ENCODE data around the gene SERPINA1.

The SERPINA1 gene

DNA sequence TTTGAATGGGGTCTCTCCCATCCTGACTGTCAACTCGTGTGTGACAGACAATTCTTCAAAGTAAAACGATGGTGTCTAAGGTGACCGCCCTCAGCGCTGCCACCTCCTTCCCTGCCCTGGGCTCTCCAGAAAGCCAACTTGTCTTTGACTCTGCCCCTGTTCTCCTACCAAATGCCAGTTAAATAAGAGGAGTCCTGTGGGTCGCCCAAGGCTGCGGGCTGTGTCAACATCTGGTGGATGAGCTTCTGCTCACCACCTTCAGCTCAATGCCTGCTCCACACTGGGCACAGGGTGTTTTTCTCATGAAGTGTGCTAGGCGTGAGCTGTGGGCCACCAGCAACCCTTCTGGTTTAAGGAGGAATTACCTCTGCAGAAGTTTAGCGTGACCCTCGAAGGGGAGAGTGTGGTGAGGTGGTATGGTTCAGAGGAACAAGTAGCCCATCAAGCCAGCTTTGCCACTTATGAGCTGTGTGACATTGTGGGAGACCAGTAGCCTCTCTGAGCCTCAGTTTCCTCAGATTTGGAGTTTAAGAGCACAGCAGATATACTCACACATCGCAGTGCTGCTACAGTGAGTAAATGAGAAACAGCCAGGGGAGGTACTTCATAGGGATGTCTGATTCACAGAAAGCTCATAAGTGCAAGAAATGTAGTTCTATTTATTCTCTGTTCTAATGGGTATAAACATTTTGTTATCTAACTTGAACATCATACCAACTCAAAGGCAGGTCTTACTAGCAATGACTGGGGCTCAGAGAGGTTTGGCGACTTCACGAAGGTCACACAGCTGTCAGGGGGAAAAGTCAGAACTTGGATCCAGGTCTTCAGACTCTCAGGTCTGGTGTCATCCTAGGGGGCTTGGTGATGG lies 12.1 kb downstream of the SERPINA1 start:
- in situ Hi-C loops (cut with MboI; ENCODE audit: low sequenced_read_pairs, unreplicated experiment), result no loop called here
- DNase-seq (ENCODE audit: low spot score), result no peak
- TF ChIP-seq, protein P1, sequence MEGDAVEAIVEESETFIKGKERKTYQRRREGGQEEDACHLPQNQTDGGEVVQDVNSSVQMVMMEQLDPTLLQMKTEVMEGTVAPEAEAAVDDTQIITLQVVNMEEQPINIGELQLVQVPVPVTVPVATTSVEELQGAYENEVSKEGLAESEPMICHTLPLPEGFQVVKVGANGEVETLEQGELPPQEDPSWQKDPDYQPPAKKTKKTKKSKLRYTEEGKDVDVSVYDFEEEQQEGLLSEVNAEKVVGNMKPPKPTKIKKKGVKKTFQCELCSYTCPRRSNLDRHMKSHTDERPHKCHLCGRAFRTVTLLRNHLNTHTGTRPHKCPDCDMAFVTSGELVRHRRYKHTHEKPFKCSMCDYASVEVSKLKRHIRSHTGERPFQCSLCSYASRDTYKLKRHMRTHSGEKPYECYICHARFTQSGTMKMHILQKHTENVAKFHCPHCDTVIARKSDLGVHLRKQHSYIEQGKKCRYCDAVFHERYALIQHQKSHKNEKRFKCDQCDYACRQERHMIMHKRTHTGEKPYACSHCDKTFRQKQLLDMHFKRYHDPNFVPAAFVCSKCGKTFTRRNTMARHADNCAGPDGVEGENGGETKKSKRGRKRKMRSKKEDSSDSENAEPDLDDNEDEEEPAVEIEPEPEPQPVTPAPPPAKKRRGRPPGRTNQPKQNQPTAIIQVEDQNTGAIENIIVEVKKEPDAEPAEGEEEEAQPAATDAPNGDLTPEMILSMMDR (IDR thresholded peaks at IDR 0.05; ENCODE audit: borderline replicate concordance, control extremely low read depth, extremely low read depth, insufficient read depth, missing control alignments), result no peak

DNA sequence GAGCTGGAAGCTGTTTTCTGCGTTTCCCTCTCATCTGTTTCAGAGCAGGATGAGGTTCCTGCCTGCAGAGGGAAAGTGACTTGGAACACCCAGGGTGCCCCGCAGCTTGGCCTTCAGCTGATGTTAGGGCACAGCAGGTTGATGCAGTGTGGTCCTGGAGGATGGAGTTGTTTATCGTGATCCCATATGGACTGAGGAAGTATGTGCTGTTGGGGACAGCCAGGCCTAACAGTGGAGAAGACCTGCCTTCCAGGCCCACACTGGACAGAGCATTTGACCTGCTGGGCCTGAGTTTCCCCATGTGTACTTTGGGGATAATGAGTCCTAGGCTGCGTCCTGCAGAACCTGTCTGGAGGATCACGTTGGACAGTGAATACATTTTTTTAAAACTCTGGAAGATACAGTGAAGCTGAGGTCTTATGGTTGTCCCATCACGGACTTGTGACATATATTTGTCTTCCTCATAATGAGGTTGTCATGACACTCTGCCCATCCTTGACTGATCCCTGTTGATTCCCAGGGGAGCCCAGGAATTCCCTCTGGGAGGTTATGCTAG lies 12.8 kb downstream of the SERPINA1 start:
- TF ChIP-seq, protein P1 (IDR thresholded peaks at IDR 0.05; ENCODE audit: borderline replicate concordance, control extremely low read depth, extremely low read depth, insufficient read depth, missing control alignments), result no peak
- no peak for DNase-seq (ENCODE audit: low spot score)
- in situ Hi-C loops (cut with MboI; ENCODE audit: low sequenced_read_pairs, unreplicated experiment), result no loop called here

DNA sequence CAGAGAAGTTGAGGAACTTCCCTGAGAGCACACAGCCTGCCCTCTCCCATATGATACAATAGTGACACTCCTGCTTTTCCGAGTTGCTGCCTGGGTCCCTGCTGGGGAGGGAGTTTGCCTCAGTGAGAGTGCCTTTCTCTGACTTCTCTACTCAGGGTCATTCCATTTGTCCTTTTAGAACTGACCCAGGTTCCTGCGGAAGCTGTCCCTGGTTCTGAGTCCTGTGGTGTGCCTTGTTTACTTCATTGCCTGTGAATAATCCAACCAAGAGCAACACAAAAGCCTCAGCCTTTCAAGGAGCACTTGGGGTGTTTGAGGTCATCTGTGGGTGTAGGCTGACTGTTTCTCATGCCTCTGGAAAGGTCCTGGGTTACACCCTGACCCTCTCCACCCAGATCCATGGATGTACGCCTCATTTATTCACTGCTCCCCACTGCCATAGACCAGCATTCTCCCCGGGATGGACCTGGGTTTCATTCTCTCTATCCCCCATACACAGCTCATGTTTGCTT lies 13.6 kb downstream of the SERPINA1 start:
- DNase-seq (ENCODE audit: low spot score), result no peak
- TF ChIP-seq, protein P1 (IDR thresholded peaks at IDR 0.05; ENCODE audit: borderline replicate concordance, control extremely low read depth, extremely low read depth, insufficient read depth, missing control alignments), result no peak
- in situ Hi-C loops (cut with MboI; ENCODE audit: low sequenced_read_pairs, unreplicated experiment), result no loop called here

DNA sequence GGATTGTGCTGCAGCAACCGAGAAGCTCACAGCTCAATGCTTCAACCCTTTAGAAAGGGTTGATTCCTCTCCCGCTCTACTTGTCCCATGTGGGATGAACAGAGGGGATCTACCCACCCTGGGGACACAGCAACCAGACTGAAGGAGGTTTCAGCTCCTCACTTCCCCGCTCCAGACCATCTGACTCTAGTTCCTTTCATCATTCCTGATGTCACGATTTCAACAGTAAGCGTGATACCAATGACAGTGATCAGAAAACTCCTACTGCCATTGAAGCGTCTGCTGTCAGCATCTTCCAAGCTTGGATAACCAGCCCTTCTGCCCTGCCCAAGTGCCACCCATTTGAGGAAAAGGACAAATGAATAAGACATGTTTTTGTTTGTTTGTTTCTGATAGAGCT lies 14.3 kb downstream of the SERPINA1 start:
- DNase-seq (ENCODE audit: low spot score), result no peak
- TF ChIP-seq, protein P1 (IDR thresholded peaks at IDR 0.05; ENCODE audit: borderline replicate concordance, control extremely low read depth, extremely low read depth, insufficient read depth, missing control alignments), result no peak

DNA sequence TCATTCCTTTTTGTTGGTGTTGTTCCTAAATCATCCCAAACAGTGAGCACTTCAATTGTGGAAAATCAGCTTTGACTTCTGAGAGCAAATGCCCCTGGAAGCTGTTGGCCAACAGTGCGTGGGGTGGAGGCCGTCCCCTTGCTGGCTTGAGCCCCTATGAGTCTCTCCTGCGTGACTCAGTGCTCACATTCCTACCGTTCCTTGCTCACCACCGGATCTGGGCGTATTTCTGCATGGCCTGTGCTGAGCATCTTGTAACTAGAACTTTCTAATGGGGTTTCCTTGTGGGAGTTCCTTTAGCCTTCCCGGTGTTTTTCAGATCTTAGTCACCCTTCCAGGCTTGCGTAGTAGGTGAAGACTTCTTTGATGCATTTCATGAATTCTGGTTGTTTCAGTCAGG lies 14.7 kb downstream of the SERPINA1 start:
- TF ChIP-seq, protein P1 (IDR thresholded peaks at IDR 0.05; ENCODE audit: borderline replicate concordance, control extremely low read depth, extremely low read depth, insufficient read depth, missing control alignments), result no peak
- DNase-seq (ENCODE audit: low spot score), result no peak
- in situ Hi-C loops (cut with MboI; ENCODE audit: low sequenced_read_pairs, unreplicated experiment), result no loop called here

More for the DNA sequence above, 14.3 kb downstream of the SERPINA1 start:
- in situ Hi-C loops (cut with MboI; ENCODE audit: low sequenced_read_pairs, unreplicated experiment), result no loop called here

DNA sequence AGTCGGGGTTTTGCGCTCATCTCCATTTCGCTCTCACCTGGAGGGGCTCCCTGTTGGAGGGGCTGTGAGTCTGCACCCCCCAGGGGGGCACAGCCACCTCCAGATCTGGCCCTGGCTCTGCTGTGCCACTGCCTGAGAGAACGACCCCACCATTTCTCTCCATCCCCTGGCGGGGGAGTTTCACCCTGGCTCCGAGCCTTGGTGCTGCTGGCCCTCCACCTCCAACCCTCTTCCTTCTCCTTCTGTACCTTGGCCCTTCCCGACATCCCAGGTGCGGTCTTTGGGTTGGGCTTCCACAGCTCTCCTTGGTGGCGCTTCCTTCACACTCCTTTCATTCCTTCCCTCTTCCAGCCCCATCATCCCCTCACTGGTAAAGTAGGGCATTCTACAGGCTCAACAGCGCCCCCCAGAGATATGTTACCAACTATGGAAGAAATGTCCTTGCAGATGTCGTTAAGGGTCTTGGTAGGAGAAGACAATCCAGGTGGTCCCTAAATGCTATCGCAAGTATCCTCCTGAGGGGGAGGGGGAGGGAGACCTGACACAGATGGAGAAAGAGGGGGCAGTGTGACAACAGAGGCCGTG lies 16.3 kb downstream of the SERPINA1 start:
- no peak for DNase-seq (ENCODE audit: low spot score)
- TF ChIP-seq, protein P1 (IDR thresholded peaks at IDR 0.05; ENCODE audit: borderline replicate concordance, control extremely low read depth, extremely low read depth, insufficient read depth, missing control alignments), result no peak
- in situ Hi-C loops (cut with MboI; ENCODE audit: low sequenced_read_pairs, unreplicated experiment), result no loop called here

Data from GM13976 (cell line).